GM18502 (cell line): Measurements from ENCODE around the gene RTN4.
A peak's percentile ranks its signal among the peaks of the same experiment; 100 is the strongest.

ENCODE experiments used
- ATAC-seq: cut with Tn5 transposase; IDR thresholded peaks from one replicate; pipeline ENCODE4 v1.9.1; 2021; ENCODE audit warnings: mild to moderate bottlenecking; ENCODE audit not compliant: unreplicated experiment, poor library complexity

Gene RTN4

GRCh38 chr2:55043841-55044240 is 6.4 kb downstream of the RTN4 start:
- no peak for ATAC-seq

- ATAC-seq = no peak
Measured at GRCh38 chr2:55038428-55038827, 11.8 kb downstream of the RTN4 start.

- no peak for ATAC-seq
Measured at GRCh38 chr2:55035716-55036115, 14.5 kb downstream of the RTN4 start.

- ATAC-seq = no peak
Measured at GRCh38 chr2:55033921-55034320, 16.3 kb downstream of the RTN4 start.

- peak; percentile 95 for ATAC-seq
Measured at GRCh38 chr2:55033076-55033742, 17.0 kb downstream of the RTN4 start.

GRCh38 chr2:55031505-55031904 is 18.7 kb downstream of the RTN4 start:
- no peak for ATAC-seq

- ATAC-seq = no peak
Measured at GRCh38 chr2:55030766-55031165, 19.5 kb downstream of the RTN4 start.

GRCh38 chr2:55029098-55029497 is 21.2 kb downstream of the RTN4 start:
- no peak for ATAC-seq

- ATAC-seq = no peak
Measured at GRCh38 chr2:55027226-55027625, 23.0 kb downstream of the RTN4 start.

GRCh38 chr2:55026202-55026601 is 24.0 kb downstream of the RTN4 start:
- no peak for ATAC-seq

GRCh38 chr2:55025627-55026026 is 24.6 kb downstream of the RTN4 start:
- peak; percentile 41 for ATAC-seq

GRCh38 chr2:55025082-55025481 is 25.2 kb downstream of the RTN4 start:
- ATAC-seq = peak; percentile 59

- no peak for ATAC-seq
Measured at GRCh38 chr2:55022476-55022875, 27.8 kb downstream of the RTN4 start.

- ATAC-seq = no peak
Measured at GRCh38 chr2:55019526-55020258, 30.6 kb downstream of the RTN4 start.

GRCh38 chr2:55018619-55019018 is 31.6 kb downstream of the RTN4 start:
- no peak for ATAC-seq

GRCh38 chr2:55017880-55018279 is 32.4 kb downstream of the RTN4 start:
- no peak for ATAC-seq

GRCh38 chr2:55017428-55017827 is 32.8 kb downstream of the RTN4 start:
- ATAC-seq = no peak

GRCh38 chr2:55014962-55015939 is 35.0 kb downstream of the RTN4 start:
- no peak for ATAC-seq

GRCh38 chr2:55013936-55014335 is 36.3 kb downstream of the RTN4 start:
- ATAC-seq = no peak

- ATAC-seq = no peak
Measured at GRCh38 chr2:55012672-55013484, 37.4 kb downstream of the RTN4 start.
